MM.1S (cell line): ENCODE results near the gene UBLCP1.
A peak's percentile ranks its signal among the peaks of the same experiment; 100 is the strongest.

Experiments used
- DNase-seq: peaks from one replicate; pipeline ENCODE4 v3.0.0-alpha.2; 2015
- H2AFZ ChIP-seq: fragments of 300-600 bp; sonication (generic); 2 replicates; pipeline ENCODE4 v1.6.0; 2016; ENCODE audit warnings: antibody characterized with exemption, low read length
- H3F3A ChIP-seq: fragments of 300-600 bp; sonication (generic); 2 replicates; pipeline ENCODE4 v1.6.1; 2016; ENCODE audit warnings: mild to moderate bottlenecking, antibody characterized with exemption, low read length, moderate library complexity, mixed read lengths; ENCODE audit not compliant: insufficient read depth
- H3K27ac ChIP-seq: fragments of 300-600 bp; sonication (generic); 2 replicates; pipeline ENCODE4 v1.5.1; 2016; ENCODE audit warnings: mild to moderate bottlenecking, low read length
- H3K27me3 ChIP-seq: fragments of 300-600 bp; sonication (generic); replicated peaks from 2 replicates; pipeline ENCODE4 v1.6.0; 2016; ENCODE audit warnings: low read length; ENCODE audit not compliant: insufficient read depth
- H3K36me3 ChIP-seq: fragments of 300-600 bp; sonication (generic); replicated peaks from 2 replicates; pipeline ENCODE4 v1.6.1; 2016; ENCODE audit warnings: mild to moderate bottlenecking, low read length, mixed read lengths; ENCODE audit not compliant: insufficient read depth
- H3K4me1 ChIP-seq: fragments of 300-600 bp; sonication (generic); 2 replicates; pipeline ENCODE4 v1.6.1; 2016; ENCODE audit warnings: low read length, mixed read lengths
- H3K4me2 ChIP-seq: fragments of 300-600 bp; sonication (generic); 2 replicates; pipeline ENCODE4 v1.6.0; 2016; ENCODE audit warnings: low read depth, low read length
- H3K4me3 ChIP-seq: fragments of 300-600 bp; sonication (generic); 2 replicates; pipeline ENCODE4 v1.5.1; 2016; ENCODE audit warnings: low read length, mixed read lengths
- H3K79me2 ChIP-seq: fragments of 300-600 bp; sonication (generic); 2 replicates; pipeline ENCODE4 v1.6.1; 2016; ENCODE audit warnings: mixed run types, low read length, mixed read lengths
- H3K9ac ChIP-seq: fragments of 300-600 bp; sonication (generic); 2 replicates; pipeline ENCODE4 v1.6.1; 2016; ENCODE audit warnings: low read length, mixed read lengths
- H3K9me2 ChIP-seq: fragments of 300-600 bp; sonication (generic); replicated peaks from 2 replicates; pipeline ENCODE4 v1.6.1; 2016; ENCODE audit warnings: mild to moderate bottlenecking, low read length, mixed read lengths; ENCODE audit not compliant: insufficient read depth
- H3K9me3 ChIP-seq: fragments of 300-600 bp; sonication (generic); replicated peaks from 2 replicates; pipeline ENCODE4 v1.6.1; 2016; ENCODE audit warnings: mild to moderate bottlenecking, low read length, mixed read lengths; ENCODE audit not compliant: insufficient read depth
- H4K20me1 ChIP-seq: fragments of 300-600 bp; sonication (generic); 2 replicates; pipeline ENCODE4 v1.6.1; 2016; ENCODE audit warnings: mild to moderate bottlenecking, low read length, moderate library complexity, mixed read lengths; ENCODE audit not compliant: insufficient read depth
- CTCF ChIP-seq: fragments of 300-600 bp; sonication (generic); IDR thresholded peaks from 2 replicates; pipeline ENCODE4 v1.5.1; 2016; ENCODE audit warnings: antibody characterized with exemption, low read length, mixed read lengths
- EZH2 ChIP-seq: fragments of 300-600 bp; sonication (generic); optimal IDR thresholded peaks from 2 replicates; pipeline ENCODE3; 2017; ENCODE audit warnings: low read depth, mild to moderate bottlenecking, antibody characterized with exemption, low read length, mixed read lengths
- EZH2phosphoT487 ChIP-seq: fragments of 300-600 bp; sonication (generic); IDR thresholded peaks from 2 replicates; pipeline ENCODE4 v1.6.1; 2018; ENCODE audit warnings: antibody characterized with exemption, low read length

UBLCP1 gene

GRCh38 chr5:159324102-159324755 is 61.1 kb downstream of the UBLCP1 start:
- no peak overlapping the region for H3K4me3 ChIP-seq
- no peaks in the 10 kb centered on the region for H3K36me3 ChIP-seq
- no peaks in the 10 kb centered on the region for H3K27me3 ChIP-seq
- no peaks in the 10 kb centered on the region for H3K9me3 ChIP-seq
- H3K4me2 ChIP-seq, result no peak overlapping the region
- H3F3A ChIP-seq, result no peaks in the 10 kb centered on the region
- no peak overlapping the region for H3K9ac ChIP-seq
- H4K20me1 ChIP-seq, result no peaks in the 10 kb centered on the region
- no peaks in the 10 kb centered on the region for H3K9me2 ChIP-seq
- H3K27ac ChIP-seq, result no peak overlapping the region
- H3K4me1 ChIP-seq, result no peaks in the 10 kb centered on the region
- H3K79me2 ChIP-seq, result no peaks in the 10 kb centered on the region
- no peak for TF ChIP-seq EZH2phosphoT487
- no peak for TF ChIP-seq EZH2
- TF ChIP-seq CTCF, result no peak
- H2AFZ ChIP-seq, result no peak overlapping the region
- no peak for DNase-seq

DNA sequence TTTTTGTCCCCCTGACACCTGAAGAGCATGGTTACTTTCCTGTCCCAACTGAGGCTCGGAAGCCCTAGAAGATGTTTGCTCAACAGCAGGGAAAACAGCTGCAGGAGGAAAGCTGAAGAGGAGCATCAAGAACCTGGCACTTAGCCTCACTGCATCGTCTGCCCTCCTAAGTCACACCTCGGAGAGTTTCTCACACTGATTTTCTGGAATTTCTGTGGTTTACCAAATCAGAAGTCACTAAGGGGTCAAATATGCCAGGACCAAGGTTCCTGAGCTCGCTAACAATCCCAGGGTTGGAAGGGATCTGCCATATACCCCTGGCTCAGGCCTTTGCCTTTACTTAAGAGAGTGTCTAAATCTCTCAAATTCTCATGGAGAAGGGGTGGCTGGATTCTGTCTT is 61.9 kb downstream of the UBLCP1 start:
- Histone ChIP-seq H3K27ac (no peak overlapping the region), H2AFZ (no peak overlapping the region), H3K4me2 (no peak overlapping the region), H3K4me3 (no peak overlapping the region), H4K20me1 (no peaks in the 10 kb centered on the region), H3F3A (no peaks in the 10 kb centered on the region), H3K9me2 (no peaks in the 10 kb centered on the region), H3K36me3 (no peaks in the 10 kb centered on the region), H3K4me1 (no peaks in the 10 kb centered on the region), H3K9me3 (no peaks in the 10 kb centered on the region), H3K27me3 (no peaks in the 10 kb centered on the region), H3K79me2 (no peaks in the 10 kb centered on the region), H3K9ac (no peak overlapping the region)
- TF ChIP-seq EZH2 (no peak), CTCF (no peak), EZH2phosphoT487 (no peak)
- DNase-seq, result no peak

- Histone ChIP-seq H3K9ac (peak within 1 kb of the TSS; percentile 88; the same call in 1 of the 2 replicates), H3K9me3 (no peaks in the 10 kb centered on the region), H3K27me3 (no peaks in the 10 kb centered on the region), H3K9me2 (no peaks in the 10 kb centered on the region), H3K4me3 (peak within 1 kb of the TSS; percentile 82), H3F3A (no peaks in the 10 kb centered on the region), H2AFZ (peak within 1 kb of the TSS; percentile 99), H4K20me1 (no peaks in the 10 kb centered on the region), H3K4me2 (peak within 1 kb of the TSS; percentile 87), H3K27ac (no peak within 1 kb of the TSS; the same call in 1 of the 2 replicates), H3K36me3 (no peaks in the 10 kb centered on the region), H3K4me1 (peaks cover 8% of the 10 kb centered on the region; the same call in 1 of the 2 replicates), H3K79me2 (no peaks in the 10 kb centered on the region)
- DNase-seq, result no peak
- TF ChIP-seq EZH2phosphoT487, result no peak
- no peak for TF ChIP-seq CTCF
- TF ChIP-seq EZH2, result no peak
Observed at GRCh38 chr5:159330131-159330800, 67.2 kb downstream of the UBLCP1 start, which contains the start of gene IL12B. Gene IL12B, minus strand, starts transcription at chr5:159330487. Its CDS starts 3,705 bp downstream, at chr5:159326782.
